Progenitor cell of endocrine pancreas (in vitro differentiated cells): ENCODE results near the gene CPNE4. TPM values are rescaled to one million over a fixed set of nuclear protein-coding genes. Genes with fewer than 3 reads are reported as not detected.

Experiments
- DNase-seq: peaks from one replicate; pipeline ENCODE4 v3.0.0; 2021; ENCODE audit warnings: low spot score; ENCODE audit not compliant: unreplicated experiment
- H3K27ac Mint-ChIP-seq: 2 replicates; pipeline ENCODE4 v1.8.0; 2021; ENCODE audit warnings: mild to moderate bottlenecking, moderate library complexity, mixed read lengths
- H3K27me3 Mint-ChIP-seq: 2 replicates; pipeline ENCODE4 v1.8.0; 2021; ENCODE audit warnings: mixed read lengths
- H3K36me3 Mint-ChIP-seq: 2 replicates; pipeline ENCODE4 v1.8.0; 2022; ENCODE audit warnings: mixed read lengths; ENCODE audit not compliant: insufficient read depth
- H3K4me1 Mint-ChIP-seq: 2 replicates; pipeline ENCODE4 v1.8.0; 2021; ENCODE audit warnings: low read depth, mixed read lengths
- H3K4me3 Mint-ChIP-seq: 2 replicates; pipeline ENCODE4 v1.8.0; 2021; ENCODE audit warnings: low read depth, mild to moderate bottlenecking, moderate library complexity, mixed read lengths
- H3K9me3 Mint-ChIP-seq: 2 replicates; pipeline ENCODE4 v1.8.0; 2021; ENCODE audit warnings: low read depth, mixed read lengths
- CTCF ChIP-seq: fragments of 200-600 bp; sonication (generic); IDR thresholded peaks from one replicate; pipeline ENCODE4 v1.5.0; 2021; ENCODE audit warnings: antibody characterized with exemption, mild to moderate bottlenecking; ENCODE audit not compliant: unreplicated experiment
- total RNA-seq: library from RNA; stranded (reverse); gene quantifications from 2 replicates; pipeline ENCODE4 v1.2.1, GENCODE V29; 2021

The CPNE4 gene
- total RNA-seq, 1 donor from 2014 or later = 5.5 TPM

- no peak overlapping the region for H3K4me3 Mint-ChIP-seq
- H3K27me3 Mint-ChIP-seq = no peaks in the 10 kb centered on the region
- no peak for DNase-seq
- TF ChIP-seq CTCF = no peak
- peaks cover 6% of the 10 kb centered on the region for H3K9me3 Mint-ChIP-seq
- no peak overlapping the region for H3K27ac Mint-ChIP-seq
- peaks cover 2% of the 10 kb centered on the region for H3K4me1 Mint-ChIP-seq
- no peaks in the 10 kb centered on the region for H3K36me3 Mint-ChIP-seq
Measured at GRCh38 chr3:131883086-131883485, 151.7 kb downstream of the CPNE4 start.

- peaks cover 2% of the 10 kb centered on the region for H3K4me1 Mint-ChIP-seq
- no peaks in the 10 kb centered on the region for H3K36me3 Mint-ChIP-seq
- DNase-seq = no peak
- H3K4me3 Mint-ChIP-seq = no peak overlapping the region
- no peak for TF ChIP-seq CTCF
- H3K27me3 Mint-ChIP-seq = no peaks in the 10 kb centered on the region
- H3K9me3 Mint-ChIP-seq = no peaks in the 10 kb centered on the region
- no peak overlapping the region for H3K27ac Mint-ChIP-seq
Measured at GRCh38 chr3:131881777-131882176, 153.0 kb downstream of the CPNE4 start.

GRCh38 chr3:131880948-131881347, 153.9 kb downstream of the CPNE4 start:
- H3K4me1 Mint-ChIP-seq = peaks cover 2% of the 10 kb centered on the region
- no peaks in the 10 kb centered on the region for H3K9me3 Mint-ChIP-seq
- no peaks in the 10 kb centered on the region for H3K36me3 Mint-ChIP-seq
- no peak overlapping the region for H3K4me3 Mint-ChIP-seq
- no peak for TF ChIP-seq CTCF
- no peaks in the 10 kb centered on the region for H3K27me3 Mint-ChIP-seq
- no peak overlapping the region for H3K27ac Mint-ChIP-seq
- DNase-seq = no peak

GRCh38 chr3:131868203-131868602, 166.6 kb downstream of the CPNE4 start:
- Mint-ChIP-seq H3K27me3 (no peaks in the 10 kb centered on the region), H3K9me3 (no peaks in the 10 kb centered on the region), H3K36me3 (no peaks in the 10 kb centered on the region), H3K4me3 (no peak overlapping the region), H3K4me1 (no peaks in the 10 kb centered on the region), H3K27ac (no peak overlapping the region)
- no peak for TF ChIP-seq CTCF
- no peak for DNase-seq

GRCh38 chr3:131856171-131856570, 178.6 kb downstream of the CPNE4 start:
- no peaks in the 10 kb centered on the region for H3K27me3 Mint-ChIP-seq
- no peak overlapping the region for H3K27ac Mint-ChIP-seq
- no peaks in the 10 kb centered on the region for H3K36me3 Mint-ChIP-seq
- no peak for TF ChIP-seq CTCF
- H3K9me3 Mint-ChIP-seq = no peaks in the 10 kb centered on the region
- H3K4me3 Mint-ChIP-seq = no peak overlapping the region
- H3K4me1 Mint-ChIP-seq = no peaks in the 10 kb centered on the region
- no peak for DNase-seq
